GM10248 (cell line): ENCODE results near the gene GMPR2.
"Not testable (repeated sequence)": the region's sequence is repeated elsewhere in the genome, so short reads cannot be mapped to it uniquely, and the experiment has no call there.

ENCODE experiments used
- CTCF ChIA-PET: fragments of 300-600 bp; sonication (Branson Sonifier 250); formaldehyde crosslinking; extraction: SDS; loops from one replicate; lab custom pipeline; 2021; ENCODE audit warnings: antibody characterized with exemption; lab: Yijun Ruan, JAX
- POLR2A ChIA-PET: fragments of 350-650 bp; sonication (Branson Sonifier 250); formaldehyde crosslinking; extraction: SDS; loops from one replicate; lab custom pipeline; 2020; ENCODE audit warnings: antibody characterized with exemption; lab: Yijun Ruan, JAX
- DNase-seq: peaks from one replicate; pipeline ENCODE4 v3.0.0; 2012; ENCODE audit errors: extremely low spot score
- CTCF ChIP-seq: IDR thresholded peaks from 2 replicates; pipeline ENCODE4 v1.5.1; 2012; ENCODE audit warnings: mild to moderate bottlenecking, low read depth; ENCODE audit errors: extremely low read depth, missing control alignments, control extremely low read depth

GMPR2 gene

DNA sequence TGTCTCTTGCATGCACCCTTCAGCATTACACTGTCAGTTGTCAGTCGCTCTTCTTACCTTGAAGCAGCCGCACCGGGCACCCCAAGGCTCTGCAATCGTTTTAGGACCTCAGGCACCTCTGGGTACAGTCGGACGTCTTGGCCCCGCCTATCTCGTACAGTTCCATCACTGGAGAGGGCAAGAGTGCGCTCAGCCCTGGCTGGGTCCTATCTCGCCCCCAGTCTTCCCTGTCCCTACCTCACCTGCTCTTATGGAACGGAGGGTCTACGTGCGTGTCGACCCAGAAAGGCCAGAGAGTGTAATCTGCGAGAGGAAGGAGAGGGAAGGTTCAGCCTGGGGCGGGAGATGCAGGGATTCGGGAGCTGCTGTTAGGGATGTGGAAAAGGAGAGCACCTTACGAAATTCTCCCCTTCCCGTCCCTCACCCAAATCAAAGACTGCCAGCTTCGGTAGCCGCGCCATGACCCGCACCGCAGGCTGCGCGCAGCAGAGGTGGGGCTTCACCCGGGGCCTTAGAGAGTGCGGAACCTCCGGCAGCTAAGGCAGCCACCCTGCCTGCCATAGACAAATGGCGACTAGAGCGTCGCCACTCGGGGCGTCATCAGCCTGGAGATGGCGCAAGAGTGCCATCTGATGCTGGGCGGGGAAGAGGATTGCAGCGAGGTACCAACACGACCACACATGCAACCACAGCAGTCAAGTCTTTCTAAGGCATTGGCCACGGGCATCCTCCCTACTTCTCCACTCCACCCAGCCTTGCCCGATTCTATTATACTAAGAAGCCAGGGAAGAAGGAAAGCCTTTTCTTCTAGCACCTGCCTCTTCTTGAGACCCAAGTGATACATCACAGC, 17.0 kb upstream of the GMPR2 start, which contains the start of gene MDP1:
Gene MDP1 (minus strand): TSS at position 572 of the 850 bp plus-strand sequence. CDS start 111 bp downstream, at position 461.
- peak; percentile 91 for DNase-seq
- ChIA-PET CTCF (interaction anchor here (0.7 to 5.2 kb wide), 37 partner anchors 9 to 216 kb away, joined by 3 to 42 read pairs (median 7); partner anchors contain the start of genes CIDEB, DHRS1, GMPR2 and IPO4), POLR2A (interaction anchor here (0.6 to 0.9 kb wide), 4 partner anchors 15 to 279 kb away, joined by 3 to 6 read pairs (median 4); partner anchors contain the start of gene TINF2)
- TF ChIP-seq CTCF: peak; percentile 97

GRCh38 chr14:24216345-24216699, 16.4 kb upstream of the GMPR2 start:
- no peak for TF ChIP-seq CTCF
- ChIA-PET POLR2A (interaction anchor here (0.9 kb wide), 1 partner anchor 26 kb away, joined by 3 read pairs; the partner anchor contains the start of gene TINF2), CTCF (interaction anchor here (0.8 to 5.2 kb wide), 32 partner anchors 8 to 215 kb away, joined by 3 to 42 read pairs (median 7); partner anchors contain the start of genes CIDEB, DHRS1, IPO4 and IRF9)
- no peak for DNase-seq

- CTCF ChIA-PET: interaction anchor here (1.1 to 3.6 kb wide), 9 partner anchors 11 to 85 kb away, joined by 3 to 38 read pairs (median 10); partner anchors contain the start of genes DHRS1, IRF9, NOP9 and RABGGTA
- DNase-seq, POLR2A ChIA-PET: not testable (repeated sequence)
Measured at GRCh38 chr14:24216876-24217275, 15.9 kb upstream of the GMPR2 start.

GRCh38 chr14:24219080-24219479, 13.6 kb upstream of the GMPR2 start:
- CTCF ChIA-PET: interaction anchor here (1.2 to 3.0 kb wide), 4 partner anchors 12 to 79 kb away, joined by 4 to 16 read pairs (median 7); no protein-coding TSS in a partner anchor
- no peak for DNase-seq
- POLR2A ChIA-PET: no interaction called here
- no peak for TF ChIP-seq CTCF

GRCh38 chr14:24219521-24219920, 13.2 kb upstream of the GMPR2 start:
- TF ChIP-seq CTCF: no peak
- DNase-seq: no peak
- CTCF ChIA-PET: interaction anchor here (0.8 to 3.0 kb wide), 10 partner anchors 9 to 89 kb away, joined by 3 to 16 read pairs (median 5); partner anchors contain the start of genes CIDEB, RABGGTA and TINF2
- POLR2A ChIA-PET: no interaction called here

- CTCF ChIA-PET, DNase-seq: not testable (repeated sequence)
- POLR2A ChIA-PET: interaction anchor here (0.6 to 1.1 kb wide), 4 partner anchors 20 to 1228 kb away, joined by 3 to 6 read pairs (median 5); partner anchors contain the start of gene TINF2
Measured at GRCh38 chr14:24222987-24223386, 9.7 kb upstream of the GMPR2 start.

GRCh38 chr14:24224618-24225071, 8.1 kb upstream of the GMPR2 start:
- no peak for DNase-seq
- ChIA-PET POLR2A (no interaction called here), CTCF (interaction anchor here (0.9 to 2.1 kb wide), 3 partner anchors 9 to 68 kb away, joined by 3 to 9 read pairs (median 7); partner anchors contain the start of genes MDP1 and TINF2)
- no peak for TF ChIP-seq CTCF
